HG02623 (cell line): ENCODE measurements around the gene EFNA4.
A peak's percentile ranks its signal among the peaks of the same experiment; 100 is the strongest.

Source experiments
- ATAC-seq: cut with Tn5 transposase; IDR thresholded peaks from one replicate; pipeline ENCODE4 v1.9.1; 2021; ENCODE audit warnings: moderate library complexity; ENCODE audit not compliant: unreplicated experiment

The EFNA4 gene

GRCh38 chr1:155033524-155033923 is 30.0 kb upstream of the EFNA4 start, which contains the start of the genes DCST1 and DCST2:
Gene DCST1, plus strand, starts transcription at chr1:155033824. Its CDS starts 213 bp downstream, at chr1:155034037.
Gene DCST2, minus strand, starts transcription at chr1:155033781. Its CDS starts 80 bp downstream, at chr1:155033701.
- ATAC-seq: no peak

DNA sequence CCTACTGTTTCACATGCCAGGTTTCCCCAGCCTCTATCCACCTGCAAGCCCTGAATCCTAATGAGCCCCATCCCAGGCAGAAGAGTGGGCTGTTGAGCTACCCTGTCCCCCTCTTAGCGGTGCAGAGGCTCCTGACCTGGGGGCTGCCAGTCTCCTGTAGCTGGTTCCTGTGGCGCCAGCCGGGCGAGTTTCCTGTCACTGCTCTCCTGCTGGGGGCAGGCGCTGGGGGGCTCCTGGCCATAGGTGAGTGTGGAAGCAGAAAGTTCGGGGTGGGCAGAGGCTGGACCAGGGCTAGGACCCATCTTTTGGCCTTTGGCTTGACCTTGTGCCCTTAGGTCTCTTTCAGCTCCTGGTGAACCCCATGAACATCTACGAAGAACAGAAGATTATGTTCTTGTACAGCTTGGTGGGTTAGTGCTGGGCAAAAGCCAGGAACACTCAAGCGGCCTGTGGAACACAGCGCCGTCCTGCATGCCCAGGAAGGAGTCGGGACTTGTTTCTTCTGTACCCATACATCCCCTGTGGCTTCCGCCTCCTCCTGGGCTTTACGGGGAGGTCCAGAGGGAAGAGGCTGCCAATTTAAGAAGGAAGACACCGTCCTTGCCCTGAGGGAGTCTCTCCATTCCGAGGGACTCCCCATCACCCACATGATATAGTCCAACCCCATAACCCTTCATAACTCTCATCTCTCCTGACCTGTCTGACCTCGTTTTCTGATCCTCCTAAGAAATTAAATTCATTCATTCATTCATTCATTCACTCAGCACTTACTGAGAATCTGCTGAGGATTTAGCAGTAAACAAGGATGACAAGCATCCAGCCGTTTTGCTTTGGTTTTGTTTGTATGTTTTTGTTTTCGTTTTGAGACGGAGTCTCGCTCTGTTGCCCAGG is 29.0 kb upstream of the EFNA4 start:
- ATAC-seq: no peak

- ATAC-seq: no peak
Observed at GRCh38 chr1:155035936-155036335, 27.6 kb upstream of the EFNA4 start.

GRCh38 chr1:155037043-155037442 is 26.5 kb upstream of the EFNA4 start:
- no peak for ATAC-seq

GRCh38 chr1:155037851-155038441 is 25.6 kb upstream of the EFNA4 start:
- no peak for ATAC-seq

- ATAC-seq: no peak
Observed at GRCh38 chr1:155038602-155039307, 24.8 kb upstream of the EFNA4 start.

GRCh38 chr1:155039308-155039669 is 24.3 kb upstream of the EFNA4 start:
- no peak for ATAC-seq

GRCh38 chr1:155040358-155041093 is 23.0 kb upstream of the EFNA4 start:
- no peak for ATAC-seq

GRCh38 chr1:155042789-155043188 is 20.8 kb upstream of the EFNA4 start:
- ATAC-seq: no peak

GRCh38 chr1:155043301-155043702 is 20.2 kb upstream of the EFNA4 start:
- ATAC-seq: no peak

DNA sequence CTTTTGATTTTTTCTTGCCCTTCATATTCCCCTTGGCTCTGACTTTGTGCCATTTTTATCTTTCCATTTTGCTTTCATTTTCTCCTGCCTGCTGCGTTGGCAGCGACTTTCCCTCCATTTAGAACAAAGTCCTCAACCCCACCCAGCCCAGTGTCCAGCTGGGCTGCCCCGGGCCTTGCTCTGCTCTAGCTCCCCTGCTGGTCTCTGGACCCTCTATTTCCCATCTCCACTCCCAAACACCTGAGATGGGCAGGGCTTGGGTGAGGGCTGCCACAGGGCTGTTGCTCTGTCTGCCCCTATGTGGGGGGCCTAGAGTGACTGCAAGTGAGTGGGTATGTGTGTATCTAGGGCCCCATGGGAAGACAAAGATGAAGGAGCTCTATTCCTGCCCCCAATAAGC is 19.7 kb upstream of the EFNA4 start:
- no peak for ATAC-seq

DNA sequence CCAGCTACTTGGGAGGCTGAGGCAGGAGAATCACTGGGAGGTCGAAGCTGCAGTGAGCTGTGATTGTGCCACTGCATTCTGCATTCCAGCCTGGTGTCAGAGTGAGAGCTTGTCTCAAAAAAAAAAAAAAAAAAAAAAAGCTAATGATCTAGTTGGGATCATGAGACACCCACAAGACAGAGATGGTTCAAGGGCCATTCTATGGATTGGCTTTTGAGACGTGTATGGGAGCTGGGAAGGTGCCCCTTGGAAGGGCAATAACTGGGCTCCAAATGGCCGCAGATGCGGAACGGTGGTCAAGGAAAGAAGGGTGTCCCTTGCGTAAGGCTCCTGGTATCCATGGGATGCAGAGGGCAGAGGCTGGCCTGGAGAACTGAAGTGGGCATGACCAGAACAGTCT is 19.2 kb upstream of the EFNA4 start:
- ATAC-seq: no peak

DNA sequence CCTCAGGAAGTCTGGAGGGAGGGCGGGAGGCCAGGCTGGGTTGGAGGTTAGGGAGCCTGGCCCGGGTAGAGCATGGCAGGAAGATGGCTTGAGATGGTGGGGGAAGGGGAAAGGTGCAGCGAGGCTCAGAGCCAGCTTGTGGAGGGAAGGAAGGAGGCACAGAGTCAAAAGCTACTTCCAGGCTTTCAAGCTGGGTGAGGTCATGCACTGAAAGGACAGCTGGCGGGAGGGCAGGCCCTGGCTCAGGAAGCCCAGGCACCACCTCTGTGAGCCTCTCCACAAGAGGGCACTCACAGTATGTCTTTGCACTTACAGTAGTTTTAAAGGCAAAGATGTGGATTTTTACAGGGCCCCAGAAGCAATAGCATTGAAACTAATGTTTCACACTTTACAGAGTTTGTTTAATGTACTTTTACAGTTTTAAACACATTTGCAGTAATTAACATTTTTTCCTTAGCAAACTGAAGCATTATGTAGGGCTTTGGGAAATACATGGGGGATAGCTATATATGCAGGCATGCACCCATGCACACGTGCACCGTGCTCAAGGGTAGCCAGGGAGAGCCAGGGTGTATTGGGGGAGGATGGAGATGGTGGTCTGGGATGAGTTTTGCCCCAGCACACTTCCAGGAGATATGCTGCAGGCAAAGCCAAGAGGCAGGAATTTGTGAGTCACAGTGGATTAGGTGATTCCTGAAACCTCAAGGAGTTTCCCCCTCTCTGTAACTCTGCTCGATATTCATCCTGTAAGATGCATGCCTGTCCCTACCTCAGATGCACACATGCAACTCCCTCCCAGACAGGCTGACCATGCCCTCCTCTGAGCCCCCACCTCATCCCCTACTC is 18.5 kb upstream of the EFNA4 start:
- no peak for ATAC-seq

DNA sequence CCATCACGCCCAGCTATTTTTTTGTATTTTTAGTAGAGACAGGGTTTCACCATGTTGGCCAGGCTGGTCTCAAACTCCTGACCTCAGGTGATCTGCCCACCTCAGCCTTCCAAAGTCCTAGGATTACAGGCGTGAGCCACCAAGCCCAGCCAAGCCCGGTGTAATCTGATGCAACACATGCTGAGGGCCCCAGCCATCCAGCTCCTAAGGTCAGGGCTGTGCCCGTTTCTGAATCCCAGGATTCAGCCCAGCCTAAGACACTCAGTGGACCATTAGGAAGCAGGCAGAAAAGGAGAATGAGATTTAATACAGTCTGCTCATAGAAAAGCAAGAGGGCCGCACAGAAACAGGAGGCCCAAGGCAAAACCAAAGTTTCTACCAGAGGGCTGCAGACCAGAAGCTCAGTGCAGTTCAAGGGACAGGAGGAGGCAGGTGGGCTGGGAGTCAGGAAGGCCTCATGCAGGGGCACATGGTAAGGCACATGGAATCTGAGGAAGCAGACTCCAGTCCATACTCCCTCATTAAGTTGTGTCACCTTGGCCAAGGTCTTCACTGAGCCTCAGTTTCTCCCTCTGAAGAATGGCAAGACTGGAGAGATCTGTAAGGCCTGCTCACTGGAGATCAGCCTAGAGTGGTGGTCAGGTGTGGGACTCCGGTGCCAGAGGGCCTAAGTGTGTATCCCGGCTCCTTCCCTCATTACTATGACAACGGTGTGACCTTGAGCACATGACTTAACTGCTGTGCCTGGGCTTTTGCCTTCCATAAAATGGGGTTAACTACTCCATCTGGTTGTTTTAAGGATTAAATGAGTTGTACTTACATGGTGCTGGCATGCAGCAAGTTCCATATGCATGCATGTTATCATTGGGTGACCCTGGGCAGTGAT is 14.8 kb upstream of the EFNA4 start:
- ATAC-seq: no peak

DNA sequence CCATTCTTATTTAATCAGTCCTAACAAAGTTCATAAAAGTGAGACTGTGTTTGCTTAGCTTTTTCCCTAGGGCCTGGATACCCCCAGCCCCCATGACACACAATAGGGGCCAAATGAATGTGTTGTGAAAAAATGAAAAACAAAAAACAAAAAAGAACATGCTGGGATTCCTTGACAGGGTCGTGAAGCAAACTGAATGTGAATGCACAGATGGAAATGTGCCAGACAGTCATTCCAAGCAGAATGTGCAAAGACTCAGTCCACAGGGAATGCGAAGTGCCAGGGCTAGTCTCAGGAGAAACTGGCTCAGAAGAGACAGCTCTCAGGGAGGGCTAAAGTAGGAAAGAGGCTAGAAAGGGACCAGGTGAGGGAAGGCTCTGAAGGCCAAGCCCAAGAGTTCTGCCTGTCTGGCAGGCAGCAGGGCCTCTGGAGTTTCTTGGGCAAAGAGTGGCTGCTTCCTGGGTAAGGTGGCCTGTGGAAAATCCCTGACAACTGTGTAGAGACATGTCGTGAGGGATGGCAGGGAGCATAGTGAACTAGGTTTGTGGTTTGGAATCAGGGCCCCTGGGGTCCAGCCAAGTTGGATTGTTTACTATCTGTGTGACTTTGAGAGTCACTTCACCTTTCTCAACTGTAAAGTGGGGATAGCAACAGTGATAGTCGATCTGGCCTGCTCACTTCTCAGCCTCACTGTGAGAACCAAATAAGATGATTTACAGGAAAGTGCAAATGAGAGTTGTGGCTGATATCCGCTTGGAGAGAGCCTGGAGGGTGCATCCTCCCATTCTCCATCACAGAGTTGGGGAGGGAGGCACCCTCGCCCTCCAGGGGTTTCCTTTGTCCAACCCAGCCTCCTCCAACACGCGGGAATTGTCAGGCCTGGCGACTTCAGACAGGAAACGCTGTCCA is 13.6 kb upstream of the EFNA4 start:
- ATAC-seq: no peak

DNA sequence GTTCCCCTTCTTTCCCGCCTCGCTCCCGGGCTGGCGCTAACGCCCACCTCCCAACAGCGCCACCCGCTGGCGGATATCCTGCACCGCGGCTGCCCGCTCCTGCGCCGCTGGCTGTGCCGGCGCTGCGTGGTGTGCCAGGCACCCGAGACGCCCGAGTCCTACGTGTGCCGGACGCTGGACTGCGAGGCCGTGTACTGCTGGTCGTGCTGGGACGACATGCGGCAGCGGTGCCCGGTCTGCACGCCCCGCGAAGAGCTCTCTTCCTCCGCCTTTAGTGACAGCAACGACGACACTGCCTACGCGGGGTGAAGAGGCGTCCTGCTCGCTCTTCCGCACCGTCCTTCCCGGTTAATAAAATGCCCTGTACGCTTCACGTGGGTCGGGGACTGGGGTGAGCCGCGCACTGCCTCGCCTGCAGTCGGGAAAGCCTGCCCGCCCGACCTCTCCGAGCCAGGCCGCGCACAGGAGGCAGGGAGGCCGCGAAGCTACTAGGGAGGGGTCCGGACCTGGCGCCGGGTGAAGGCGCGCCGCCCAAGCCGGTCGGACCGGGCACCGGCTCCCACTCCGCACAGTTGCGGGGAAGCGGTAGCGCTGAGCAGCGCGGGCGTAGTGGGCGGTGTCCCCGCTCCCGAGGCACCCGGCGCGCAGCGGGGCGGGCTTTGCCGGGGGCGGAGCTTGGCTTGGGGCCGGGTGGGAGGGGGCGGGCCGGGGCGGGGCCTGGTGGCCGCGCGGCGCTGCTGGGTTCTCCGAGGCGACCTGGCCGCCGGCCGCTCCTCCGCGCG is 12.8 kb upstream of the EFNA4 start, which contains the start of gene ADAM15:
TSS of gene ADAM15 (plus strand) at position 757 of the 782 bp plus-strand sequence. CDS start 71 bp downstream, outside the sequence.
- peak; percentile 58 for ATAC-seq

DNA sequence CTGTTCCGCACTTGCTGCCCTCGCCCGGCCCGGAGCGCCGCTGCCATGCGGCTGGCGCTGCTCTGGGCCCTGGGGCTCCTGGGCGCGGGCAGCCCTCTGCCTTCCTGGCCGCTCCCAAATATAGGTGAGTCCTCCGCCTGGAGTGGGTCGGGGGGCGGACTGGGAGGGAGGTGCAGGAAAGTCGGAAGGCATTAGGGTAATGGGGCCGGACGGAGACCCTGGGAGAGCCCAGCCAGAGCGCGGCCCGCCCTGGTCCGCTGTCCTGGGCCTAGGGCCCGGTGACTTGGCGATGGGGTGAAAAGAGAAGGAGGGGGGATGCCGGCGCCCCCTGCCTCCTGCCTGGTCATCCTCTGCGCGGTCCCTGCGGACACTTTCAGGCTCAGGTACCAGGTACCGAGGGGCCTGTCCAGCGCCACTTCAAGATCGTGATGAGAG is 12.2 kb upstream of the EFNA4 start:
- peak; percentile 27 for ATAC-seq
